GM18909 (cell line): ENCODE results near the gene PFN1.

Experiments
- ATAC-seq: cut with Tn5 transposase; IDR thresholded peaks from one replicate; pipeline ENCODE4 v1.9.1; 2021; ENCODE audit warnings: mild to moderate bottlenecking; ENCODE audit not compliant: unreplicated experiment, poor library complexity

PFN1 gene

DNA sequence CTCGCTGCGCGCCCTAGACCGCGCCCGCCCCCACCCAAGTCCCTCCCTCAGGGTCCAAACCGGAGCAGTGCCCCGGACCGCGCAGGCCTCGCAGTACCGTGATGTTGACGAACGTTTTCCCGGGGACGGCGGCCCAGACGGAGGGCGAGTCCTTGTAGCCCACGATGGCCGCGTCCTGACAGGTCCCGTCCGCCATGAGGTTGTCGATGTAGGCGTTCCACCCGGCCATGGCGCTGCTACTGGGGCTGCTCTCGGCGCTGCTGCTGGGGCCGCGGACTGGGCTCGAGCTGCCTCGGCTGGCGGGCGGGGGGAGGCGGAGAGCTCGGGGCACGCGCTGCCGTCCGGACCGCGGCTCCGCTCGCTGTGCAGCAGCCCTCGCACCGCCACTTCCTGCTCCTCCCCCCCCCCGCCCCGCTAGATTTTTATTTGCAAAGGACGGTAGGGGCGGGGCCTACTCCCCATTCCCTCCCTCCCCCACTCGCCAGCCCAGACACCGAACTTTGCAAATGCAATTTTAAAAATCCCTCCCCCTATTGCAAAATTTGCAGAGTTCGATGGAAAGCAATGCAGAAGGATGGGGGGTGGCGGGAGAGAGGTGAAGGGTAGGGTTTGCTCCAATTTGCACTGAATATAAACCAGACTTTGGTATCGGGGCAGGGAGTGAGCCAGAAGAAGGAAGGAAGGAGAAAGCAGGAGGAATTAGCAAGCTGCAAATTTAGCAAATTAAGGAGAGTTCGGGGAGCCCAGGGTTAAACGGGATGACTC, at the start of gene PFN1:
Gene PFN1, minus strand, starts transcription at position 365 of the 765 bp plus-strand sequence. Its CDS starts 136 bp downstream, at position 229.
- ATAC-seq, result peak; percentile 23

DNA sequence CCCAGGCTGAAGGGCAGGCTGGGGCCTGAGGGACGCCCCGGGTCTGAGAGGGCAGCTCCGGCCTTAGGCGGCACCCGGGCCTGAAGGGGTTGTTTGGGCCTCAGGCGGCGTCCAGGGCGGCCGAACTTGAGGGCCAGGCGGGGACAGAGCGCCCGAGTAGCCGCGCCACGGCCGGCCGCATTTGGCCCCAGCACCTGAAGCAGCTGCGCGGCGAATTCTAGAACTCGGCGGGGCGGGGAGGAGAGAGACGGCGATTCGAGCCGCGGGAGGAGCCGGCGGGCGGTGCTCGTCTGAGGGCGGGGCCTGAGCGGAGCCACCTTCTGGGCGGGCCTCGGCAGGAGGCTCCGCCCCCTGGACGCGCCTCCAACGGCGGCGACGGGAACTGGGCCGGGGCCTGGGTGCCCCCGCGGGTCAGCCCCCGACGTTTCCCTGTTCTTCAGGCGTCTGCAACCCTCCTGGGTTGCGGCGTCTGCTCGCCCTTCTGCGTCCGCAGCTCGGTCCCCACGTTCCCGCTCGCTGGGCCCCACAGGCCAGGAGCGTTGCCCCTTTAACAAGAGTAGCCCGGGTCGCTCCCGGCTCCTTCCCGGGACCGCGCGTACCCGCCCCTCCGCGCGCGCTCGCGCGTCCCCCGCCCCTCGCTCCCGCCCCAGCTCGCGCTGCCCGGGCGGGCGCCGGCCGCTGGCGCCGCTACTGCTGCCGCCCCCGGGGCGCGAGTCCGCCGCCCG, 49.1 kb upstream of the PFN1 start, which contains the start of the genes INCA1 and KIF1C:
Gene INCA1, minus strand, starts transcription at position 221 of the 725 bp plus-strand sequence. CDS start 3,085 bp downstream, outside the sequence.
Gene KIF1C, plus strand, starts transcription at position 649 of the 725 bp plus-strand sequence. CDS start 2,297 bp downstream, outside the sequence.
- ATAC-seq, result peak; percentile 86

- ATAC-seq, result no peak
Observed at GRCh38 chr17:4994081-4994595, 45.8 kb upstream of the PFN1 start.

DNA sequence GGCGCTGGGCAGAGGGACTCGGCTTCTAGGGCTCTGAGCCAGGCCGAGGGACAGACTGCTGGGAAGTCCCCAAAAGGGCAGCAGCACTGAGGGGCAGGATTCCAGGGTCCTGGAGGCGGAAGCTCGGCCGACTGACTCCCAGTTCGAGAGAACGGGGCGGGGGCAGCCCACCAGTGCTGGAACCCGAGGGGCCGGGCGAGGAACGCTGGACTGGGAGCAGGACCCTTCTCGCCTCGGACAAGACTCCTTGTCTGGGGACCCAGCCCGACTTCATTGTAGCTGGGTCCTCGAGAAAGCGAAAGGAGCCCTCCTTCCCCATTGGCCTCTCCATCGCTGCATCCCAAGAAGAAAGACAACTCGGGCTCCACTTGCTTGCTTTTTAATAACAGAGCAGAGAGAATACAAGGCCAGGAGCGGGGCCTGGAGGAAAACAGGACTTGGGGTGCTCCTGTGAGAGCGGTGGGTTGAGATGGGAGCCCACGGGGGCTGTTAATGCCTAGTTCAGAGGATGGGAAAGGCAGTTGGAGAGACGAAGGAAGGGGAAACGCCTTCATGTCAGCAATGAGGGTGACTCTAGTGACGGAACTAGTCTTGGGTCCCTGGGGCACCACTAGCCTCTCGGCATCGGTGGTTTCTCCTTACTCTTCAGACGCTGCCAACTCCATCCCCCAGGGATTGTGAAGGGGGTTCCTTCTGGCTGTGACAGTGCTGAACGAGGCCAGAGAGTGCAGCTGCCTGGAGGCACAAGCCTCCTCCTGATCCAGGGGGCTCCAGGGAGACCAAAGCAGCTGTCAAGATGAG, 39.6 kb upstream of the PFN1 start:
- ATAC-seq, result peak; percentile 18

GRCh38 chr17:4986951-4987766, 38.8 kb upstream of the PFN1 start, which contains the start of gene CAMTA2:
Gene CAMTA2 (minus strand): TSS chr17:4987675. CDS start chr17:4986222, 1,453 bp downstream.
- peak; percentile 67 for ATAC-seq

GRCh38 chr17:4986403-4986802, 38.1 kb upstream of the PFN1 start:
- ATAC-seq, result no peak

- no peak for ATAC-seq
Observed at GRCh38 chr17:4982305-4982704, 34.0 kb upstream of the PFN1 start.

GRCh38 chr17:4980644-4981216, 32.4 kb upstream of the PFN1 start:
- ATAC-seq, result no peak

DNA sequence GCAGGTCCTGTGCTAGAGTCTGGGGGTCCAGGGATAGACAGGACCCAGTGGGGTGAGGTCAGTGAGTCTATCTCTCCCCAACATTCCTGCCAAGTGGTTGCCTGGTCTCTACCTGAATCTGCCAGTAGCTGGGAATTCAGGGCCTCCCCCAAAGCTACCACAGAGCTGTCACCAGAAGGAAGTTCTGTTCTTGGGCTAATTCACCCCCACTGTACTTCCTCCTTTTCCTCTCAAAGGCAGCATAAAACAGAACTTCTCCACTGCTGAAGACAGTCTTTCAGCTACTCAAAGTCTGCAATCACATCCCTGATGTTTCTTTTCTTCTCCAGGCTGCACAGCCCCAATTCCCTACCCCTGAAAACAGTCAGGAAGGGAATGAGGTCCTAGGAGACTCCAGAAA, 30.4 kb upstream of the PFN1 start:
- ATAC-seq, result no peak

DNA sequence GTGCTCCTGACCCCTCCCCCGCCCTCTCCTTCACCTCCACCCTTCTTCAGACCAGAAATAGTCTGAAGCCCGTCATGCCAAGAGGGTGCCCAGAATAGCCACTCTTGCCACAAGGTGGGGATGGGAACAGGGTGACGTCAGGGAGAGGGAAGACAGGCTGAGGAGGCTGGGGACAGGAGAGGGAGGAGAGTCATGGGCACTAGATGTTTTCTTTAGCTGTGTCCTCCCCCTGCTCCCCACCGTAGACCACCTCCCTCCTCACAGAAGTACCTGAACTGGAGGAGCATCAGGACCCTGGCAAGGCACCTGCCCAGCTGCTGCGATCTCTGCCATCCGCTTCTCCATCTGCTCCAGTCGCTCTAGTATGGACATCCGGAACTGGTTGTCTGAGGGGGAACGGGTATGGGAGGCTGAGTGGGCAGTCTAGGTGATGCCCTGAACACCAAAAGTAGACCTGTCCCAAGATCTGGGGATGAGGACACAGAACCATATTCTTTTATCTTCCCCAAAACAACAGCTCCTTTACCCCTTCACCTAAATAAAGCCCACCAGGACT, 25.9 kb upstream of the PFN1 start:
- no peak for ATAC-seq

GRCh38 chr17:4973256-4974114, 25.2 kb upstream of the PFN1 start:
- no peak for ATAC-seq

DNA sequence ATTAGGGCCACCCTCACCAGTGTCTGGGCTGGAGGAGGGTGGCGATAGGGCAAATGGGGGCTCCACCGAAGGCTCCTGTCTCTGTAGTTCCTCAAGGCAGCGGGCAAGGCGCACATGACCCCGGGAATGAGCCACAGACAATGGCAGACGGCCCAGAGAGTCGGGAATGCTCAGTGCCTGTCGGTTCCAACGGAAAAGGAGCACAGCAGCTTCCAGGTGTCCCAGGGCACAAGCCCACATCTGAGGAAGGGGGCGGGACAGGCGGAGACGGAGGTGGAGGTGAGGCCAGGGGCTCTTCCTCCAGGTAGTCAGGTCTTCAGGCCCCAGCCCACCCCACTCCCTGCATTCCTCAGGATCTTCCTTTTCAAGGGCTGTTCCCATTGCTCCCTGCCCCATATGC, 24.4 kb upstream of the PFN1 start:
- no peak for ATAC-seq

DNA sequence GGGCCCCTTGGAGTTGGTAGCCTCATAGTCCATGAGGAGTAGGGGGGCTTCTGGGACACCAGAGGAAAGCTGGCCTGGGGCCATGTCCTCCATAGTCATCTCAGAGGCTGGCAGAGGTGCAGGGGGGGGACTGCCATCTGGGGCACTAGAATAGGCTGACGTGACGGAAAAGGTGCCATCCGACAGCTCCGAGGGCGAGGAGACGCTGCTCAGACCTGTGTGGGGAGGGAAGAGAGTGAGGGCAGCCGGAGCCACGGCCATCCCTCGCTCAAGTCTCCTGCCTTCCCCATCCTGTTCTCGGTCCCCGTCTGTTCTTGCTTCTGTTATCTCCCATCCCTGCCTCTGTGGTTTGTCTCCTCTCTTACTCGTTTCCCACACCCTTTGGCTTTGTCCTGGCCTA, 24.0 kb upstream of the PFN1 start:
- no peak for ATAC-seq

DNA sequence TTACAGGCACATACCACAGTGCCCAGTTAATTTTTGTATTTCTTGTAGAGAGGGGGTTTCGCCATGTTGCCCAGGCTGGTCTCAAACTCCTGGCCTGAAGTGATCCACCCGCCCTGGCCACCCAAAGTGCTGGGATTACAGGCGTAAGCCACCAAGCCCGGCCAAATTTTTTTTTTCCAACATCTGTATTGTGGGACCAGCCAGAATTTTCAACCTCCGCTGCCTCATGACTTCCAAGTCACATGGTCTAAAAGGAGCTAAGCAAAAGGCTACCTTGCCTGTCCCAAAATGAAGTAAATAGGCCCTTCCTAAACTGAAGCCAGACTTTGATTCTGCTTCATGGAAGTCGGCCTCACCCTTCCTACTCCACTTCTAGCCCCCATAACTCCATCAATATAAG, 23.5 kb upstream of the PFN1 start:
- no peak for ATAC-seq

DNA sequence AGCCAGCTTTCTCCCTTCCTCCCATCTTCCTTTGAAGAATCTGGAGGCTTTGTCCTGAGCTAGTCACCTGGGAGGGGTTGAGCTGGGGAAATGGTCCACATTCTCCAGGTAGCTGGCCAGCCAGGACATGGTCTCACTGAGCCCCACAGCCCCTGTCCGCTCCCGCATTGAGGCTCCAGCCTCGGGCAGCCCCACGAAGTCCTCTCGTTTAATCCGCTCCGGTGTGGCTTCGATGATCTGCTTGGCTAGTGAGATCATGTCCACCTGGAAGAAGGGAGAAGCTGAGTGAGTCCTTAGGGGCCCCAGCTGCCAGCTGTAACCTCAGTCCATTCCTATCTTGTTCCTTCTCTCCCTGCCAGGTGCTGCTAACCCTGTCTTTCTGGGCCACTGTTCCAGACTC, 21.9 kb upstream of the PFN1 start:
- ATAC-seq, result no peak

DNA sequence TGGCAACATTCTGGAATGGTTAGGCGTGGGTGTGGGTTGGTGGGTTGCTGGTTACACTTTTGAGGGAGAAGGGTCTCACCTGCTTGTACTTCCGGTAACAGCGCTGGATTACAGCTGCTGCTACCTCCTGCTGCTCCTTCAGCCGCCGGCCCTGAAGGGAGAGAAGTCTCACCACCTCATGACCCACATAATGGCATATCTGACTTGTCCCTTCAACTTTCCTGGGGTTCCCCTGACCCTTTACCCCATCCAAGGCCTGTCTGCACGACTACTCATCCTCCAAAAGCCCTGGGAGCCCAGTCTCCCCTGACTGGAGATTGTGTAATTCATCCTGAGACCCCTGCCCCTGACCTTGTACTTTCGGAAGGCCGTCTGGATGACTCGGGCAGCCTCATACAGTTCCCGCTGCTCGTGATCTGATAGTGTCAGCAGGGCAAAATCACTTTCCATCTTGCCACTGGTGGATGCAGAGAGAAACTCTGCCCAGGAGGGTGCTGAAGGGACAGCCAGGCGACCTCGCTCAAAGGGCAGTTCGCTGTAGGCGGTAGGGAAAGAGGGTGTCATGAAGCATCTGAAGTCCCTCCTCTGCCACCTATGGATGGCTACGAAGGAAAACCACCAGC, 21.3 kb upstream of the PFN1 start:
- no peak for ATAC-seq

GRCh38 chr17:4969047-4969550, 20.8 kb upstream of the PFN1 start:
- no peak for ATAC-seq
